IMR-90 (cell line): ENCODE data around the gene PTPN7. TPM values are rescaled to one million over a fixed set of nuclear protein-coding genes. Genes with fewer than 3 reads are reported as not detected.

Experiments used
- ATAC-seq: fragments of 200-7000 bp; cut with Tn5 transposase; 2 replicates; pipeline ENCODE4 v1.9.1; 2020; ENCODE audit warnings: low read depth, mild to moderate bottlenecking, moderate library complexity
- Bru-seq: library from RNA; stranded (reverse); fragments of 400-500 nt; gene quantifications from one replicate; lab custom pipeline; 2021; lab: Mats Ljungman, UMichigan
- BruChase-seq, 2 experiments: library from RNA; stranded (reverse); fragments of 400-500 nt; gene quantifications; one replicate each; lab custom pipeline; 2021; lab: Mats Ljungman, UMichigan
- BruUV-seq: library from RNA; stranded (reverse); fragments of 400-500 nt; replicated peaks from 2 replicates; lab custom pipeline; 2021; lab: Mats Ljungman, UMichigan
- CTCF ChIA-PET: fragments of 300-600 bp; formaldehyde crosslinking; extraction: SDS; loops from one replicate; lab custom pipeline; 2021; ENCODE audit warnings: antibody characterized with exemption; lab: Yijun Ruan, JAX
- POLR2A ChIA-PET: fragments of 300-600 bp; sonication (Branson Sonifier 250); formaldehyde crosslinking; loops from one replicate; lab custom pipeline; 2022; ENCODE audit warnings: antibody characterized with exemption; ENCODE audit not compliant: unreplicated experiment; lab: Charles Lee
- DNase-seq: peaks from one replicate; pipeline ENCODE4 v3.0.0; 2013
- H2AFZ ChIP-seq: replicated peaks from 2 replicates; pipeline ENCODE3; 2013; ENCODE audit warnings: low read length, mild to moderate bottlenecking; ENCODE audit not compliant: poor library complexity
- H2AK5ac ChIP-seq: 2 replicates; pipeline ENCODE4 v1.6.1; 2013; ENCODE audit warnings: low read depth, low read length, inconsistent platforms
- H2AK9ac ChIP-seq: replicated peaks from 2 replicates; pipeline ENCODE3; 2013; ENCODE audit warnings: mild to moderate bottlenecking, low read depth, low read length, moderate library complexity; ENCODE audit not compliant: poor library complexity
- H2BK120ac ChIP-seq: 2 replicates; pipeline ENCODE4 v1.6.1; 2013; ENCODE audit warnings: low read depth, low read length, inconsistent platforms
- H2BK15ac ChIP-seq: 3 replicates; pipeline ENCODE4 v1.6.1; 2013; ENCODE audit warnings: low read depth, low read length, inconsistent platforms
- H2BK20ac ChIP-seq: 2 replicates; pipeline ENCODE4 v1.6.1; 2013; ENCODE audit warnings: low read depth, mild to moderate bottlenecking, inconsistent platforms, low read length, moderate library complexity
- H2BK5ac ChIP-seq: 2 replicates; pipeline ENCODE4 v1.6.1; 2013; ENCODE audit warnings: mild to moderate bottlenecking, low read depth, low read length, inconsistent platforms; ENCODE audit not compliant: poor library complexity, severe bottlenecking
- H3K14ac ChIP-seq: replicated peaks from 2 replicates; pipeline ENCODE4 v1.6.1; 2013; ENCODE audit warnings: low read depth, low read length, inconsistent platforms
- H3K18ac ChIP-seq: 2 replicates; pipeline ENCODE4 v1.6.1; 2013; ENCODE audit warnings: low read depth, low read length, control low read depth
- H3K23ac ChIP-seq: 2 replicates; pipeline ENCODE4 v1.6.1; 2013; ENCODE audit warnings: low read depth, low read length, inconsistent platforms
- H3K27ac ChIP-seq: 2 replicates; pipeline ENCODE4 v1.5.1; 2013; ENCODE audit warnings: mild to moderate bottlenecking, control low read depth, low read length; ENCODE audit not compliant: insufficient read depth
- H3K27me3 ChIP-seq: 2 replicates; pipeline ENCODE4 v1.6.1; 2013; ENCODE audit warnings: low read length; ENCODE audit not compliant: control insufficient read depth, insufficient read depth
- H3K36me3 ChIP-seq: 2 replicates; pipeline ENCODE4 v1.6.1; 2013; ENCODE audit warnings: low read length, mixed read lengths; ENCODE audit not compliant: control insufficient read depth, insufficient read depth
- H3K4ac ChIP-seq: 2 replicates; pipeline ENCODE4 v1.6.1; 2013; ENCODE audit warnings: low read depth, low read length, inconsistent platforms
- H3K4me1 ChIP-seq: 2 replicates; pipeline ENCODE4 v1.6.1; 2013; ENCODE audit warnings: low read length, mixed read lengths; ENCODE audit not compliant: control insufficient read depth, insufficient read depth
- H3K4me2 ChIP-seq: 2 replicates; pipeline ENCODE4 v1.6.1; 2013; ENCODE audit warnings: low read depth, mild to moderate bottlenecking, control low read depth, low read length, moderate library complexity
- H3K4me3 ChIP-seq: 2 replicates; pipeline ENCODE4 v1.5.1; 2013; ENCODE audit warnings: low read depth, mild to moderate bottlenecking, control low read depth, low read length, moderate library complexity; ENCODE audit not compliant: insufficient read depth
- H3K56ac ChIP-seq: 2 replicates; pipeline ENCODE4 v1.6.1; 2013; ENCODE audit warnings: low read length, inconsistent platforms; ENCODE audit not compliant: insufficient read depth; ENCODE audit errors: extremely low read depth
- H3K79me1 ChIP-seq, 2 experiments: 2 replicates each; pipeline ENCODE4 v1.6.1; 2013; ENCODE audit warnings: low read length in 2 of 2, inconsistent platforms in 1 of 2, low read depth in 1 of 2
- H3K9ac ChIP-seq: 2 replicates; pipeline ENCODE4 v1.6.1; 2013; ENCODE audit warnings: low read depth, low read length, control low read depth
- H3K9me1 ChIP-seq: 2 replicates; pipeline ENCODE4 v1.6.1; 2013; ENCODE audit warnings: low read length, inconsistent platforms; ENCODE audit not compliant: insufficient read depth
- H3K9me3 ChIP-seq: 2 replicates; pipeline ENCODE4 v1.6.1; 2013; ENCODE audit warnings: low read length; ENCODE audit not compliant: control insufficient read depth, insufficient read depth
- H4K20me1 ChIP-seq: 2 replicates; pipeline ENCODE4 v1.6.1; 2013; ENCODE audit warnings: low read length, inconsistent platforms; ENCODE audit not compliant: insufficient read depth
- H4K5ac ChIP-seq: 2 replicates; pipeline ENCODE4 v1.6.1; 2013; ENCODE audit warnings: mild to moderate bottlenecking, low read depth, low read length, control low read depth
- H4K8ac ChIP-seq, 2 experiments: 2 replicates each; pipeline ENCODE4 v1.6.1; 2013; ENCODE audit warnings: low read depth in 2 of 2, low read length in 2 of 2, control low read depth in 1 of 2, inconsistent platforms in 1 of 2
- H4K91ac ChIP-seq: 2 replicates; pipeline ENCODE4 v1.6.1; 2013; ENCODE audit warnings: low read depth, low read length, inconsistent platforms; ENCODE audit not compliant: insufficient read depth
- BHLHE40 ChIP-seq: fragments of 150-350 bp; IDR thresholded peaks from 2 replicates; pipeline ENCODE4 v1.6.1; 2016; ENCODE audit warnings: mild to moderate bottlenecking, low read depth, low read length
- CEBPB ChIP-seq: IDR thresholded peaks from 2 replicates; pipeline ENCODE4 v1.6.1; 2012; ENCODE audit warnings: low read depth, low read length, improper control_type of control experiment
- CHD1 ChIP-seq: IDR thresholded peaks from 2 replicates; pipeline ENCODE4 v1.6.1; 2012; ENCODE audit warnings: low read depth, low read length, improper control_type of control experiment
- FOS ChIP-seq: fragments of 150-350 bp; IDR thresholded peaks from 2 replicates; pipeline ENCODE4 v1.6.1; 2016; ENCODE audit warnings: low read depth, low read length
- MAFK ChIP-seq: IDR thresholded peaks from 2 replicates; pipeline ENCODE4 v1.6.1; 2012; ENCODE audit warnings: low read depth, low read length, improper control_type of control experiment
- MXI1 ChIP-seq: IDR thresholded peaks from 2 replicates; pipeline ENCODE4 v1.6.1; 2012; ENCODE audit warnings: low read depth, mild to moderate bottlenecking, low read length, moderate library complexity, borderline replicate concordance
- NFE2L2 ChIP-seq: fragments of 150-350 bp; IDR thresholded peaks from 2 replicates; pipeline ENCODE4 v1.6.1; 2016; ENCODE audit warnings: low read depth, mild to moderate bottlenecking, low read length
- POLR2A ChIP-seq: IDR thresholded peaks from 2 replicates; pipeline ENCODE4 v1.6.1; 2012; ENCODE audit warnings: mild to moderate bottlenecking, low read depth, low read length
- RCOR1 ChIP-seq: IDR thresholded peaks from 2 replicates; pipeline ENCODE4 v1.6.1; 2012; ENCODE audit warnings: mild to moderate bottlenecking, low read length, improper control_type of control experiment; ENCODE audit not compliant: insufficient replicate concordance
- RFX5 ChIP-seq: IDR thresholded peaks from 2 replicates; pipeline ENCODE4 v1.8.0; 2012; ENCODE audit warnings: low read depth, mild to moderate bottlenecking, low read length, moderate library complexity
- SMC3 ChIP-seq: fragments of 150-350 bp; IDR thresholded peaks from 2 replicates; pipeline ENCODE4 v1.6.1; 2016; ENCODE audit warnings: low read depth, mild to moderate bottlenecking, antibody characterized with exemption, low read length, moderate library complexity
- WGBS, 2 experiments: methylation state at CpG; one replicate each; pipeline versions ENCODE4 v1.1.5 to v1.1.7; 2013; ENCODE audit warnings: missing lambda C conversion rate in 2 of 2; ENCODE audit not compliant: insufficient read length in 1 of 2; ENCODE audit errors: extremely low coverage in 2 of 2; 5-methylcytosine and 5-hydroxymethylcytosine counted together
- dilution Hi-C: fragments of 300-500 bp; cut with HindIII; formaldehyde crosslinking; loops from one replicate; pipeline ENCODE4 v1.14.3; 2018; ENCODE audit warnings: low sequenced_read_pairs; ENCODE audit not compliant: unreplicated experiment
- in situ Hi-C: fragments of 300-500 bp; cut with MboI; formaldehyde crosslinking; loops from 3 replicates; pipeline ENCODE4 v1.14.3; 2019; ENCODE audit warnings: low sequenced_read_pairs, inconsistent platforms, mixed read lengths
- intact Hi-C: fragments of 100-400 bp; cut with micrococcal nuclease; formaldehyde crosslinking; loops from 2 replicates; pipeline ENCODE4 v1.10.0; 2022
- long read RNA-seq: library from polyadenylated mRNA; unstranded; transcript quantifications from one replicate; pipeline ENCODE4 v2.0.0, GENCODE V29; 2021; ENCODE audit not compliant: unreplicated experiment
- polyA plus RNA-seq, 3 experiments: library from polyadenylated mRNA; depleted of rRNA; stranded (reverse); fragments of >200 nt; gene quantifications; 2 replicates each; pipeline ENCODE4 v1.2.3, GENCODE V29; 2012; ENCODE audit warnings: low replicate concordance in 1 of 3
- total RNA-seq: library from RNA; depleted of rRNA; stranded (reverse); fragments of >200 nt; gene quantifications from 2 replicates; pipeline ENCODE4 v1.2.3, GENCODE V29; 2012; rRNA removed
- TF ChIP-seq, protein P1 (sequence below): fragments of 150-350 bp; IDR thresholded peaks from 2 replicates; pipeline ENCODE4 v1.6.1; 2016; ENCODE audit warnings: low read depth, mild to moderate bottlenecking, low read length, moderate library complexity, borderline replicate concordance
- TF ChIP-seq, protein P2 (sequence below): conservative IDR thresholded peaks from 2 replicates; pipeline ENCODE4 v1.5.1; 2012; ENCODE audit warnings: mild to moderate bottlenecking, low read depth, low read length, improper control_type of control experiment
- TF ChIP-seq, protein P3 (sequence below): fragments of 150-350 bp; IDR thresholded peaks from 2 replicates; pipeline ENCODE4 v1.6.1; 2017; ENCODE audit warnings: mild to moderate bottlenecking, antibody characterized with exemption, low read length, low read depth

The PTPN7 gene
- total RNA-seq (not detected in 2 replicates), polyA plus RNA-seq (2012; rRNA removed) (0.05 TPM in 1 of 2 replicates, not detected in the other), Bru-seq, nascent RNA (not detected), BruChase-seq, experiment 1, labeled RNA remaining after a 6-hour chase (not detected), BruChase-seq, experiment 2, labeled RNA remaining after a 2-hour chase (not detected)
- polyA plus RNA-seq (2012; cell fraction: cytosol; rRNA removed): not detected in 2 replicates
- polyA plus RNA-seq (2012; cell fraction: nucleus; rRNA removed; ENCODE audit: low replicate concordance): not detected in 2 replicates
- long read RNA-seq: 0 reads

DNA sequence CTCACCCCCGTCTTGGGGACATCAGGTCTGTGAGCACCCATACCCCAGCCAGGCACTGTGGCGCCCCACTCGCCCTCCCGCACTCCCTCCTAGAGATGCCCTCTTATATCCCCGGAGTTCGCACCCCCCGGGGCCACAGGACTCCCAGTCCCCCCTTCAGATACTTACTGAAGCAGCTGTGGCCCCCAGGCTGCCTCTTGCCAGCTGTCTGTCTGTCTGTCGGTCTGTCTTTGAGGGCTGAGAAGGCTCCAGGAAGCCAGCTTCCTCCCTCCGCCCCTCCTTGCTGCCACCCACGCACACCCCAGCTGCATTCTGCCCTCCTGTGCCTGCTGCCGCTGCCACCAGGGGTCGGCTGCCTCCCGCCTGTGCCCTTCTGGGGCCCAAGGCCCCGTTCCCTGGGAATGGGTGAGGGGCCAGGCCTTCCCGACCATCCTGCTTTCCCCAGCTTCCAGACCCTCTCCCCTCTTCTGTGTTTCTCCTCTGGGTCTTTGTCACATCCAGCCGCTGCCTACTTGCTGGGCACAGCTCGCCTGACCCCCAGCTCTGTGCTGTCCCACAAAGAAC lies at the start of gene PTPN7:
Gene PTPN7, minus strand, starts transcription at position 226 of the 564 bp plus-strand sequence. CDS start 1,200 bp downstream, outside the sequence.
- intact Hi-C loops: loop anchor here (10.0 kb wide), 1 partner anchor 886 kb away; no protein-coding TSS in a partner anchor
- H3K23ac ChIP-seq: no peak within 1 kb of the TSS
- no peaks in the 10 kb centered on the region for H3K9me3 ChIP-seq
- H4K8ac ChIP-seq: no peak within 1 kb of the TSS
- no peak within 1 kb of the TSS for H3K14ac ChIP-seq
- H3K36me3 ChIP-seq: no peaks in the 10 kb centered on the region
- no peak within 1 kb of the TSS for H3K27ac ChIP-seq
- H3K56ac ChIP-seq: no peak within 1 kb of the TSS
- H4K20me1 ChIP-seq: no peaks in the 10 kb centered on the region
- H3K4me1 ChIP-seq: no peaks in the 10 kb centered on the region
- H2BK120ac ChIP-seq: no peak within 1 kb of the TSS
- DNase-seq (no peak), ATAC-seq (no peak)
- no peak within 1 kb of the TSS for H3K4me3 ChIP-seq
- H3K79me1 ChIP-seq: no peaks in the 10 kb centered on the region
- H2AK9ac ChIP-seq: no peak within 1 kb of the TSS
- H3K27me3 ChIP-seq: peaks cover 31% of the 10 kb centered on the region
- POLR2A ChIA-PET: no interaction called here
- CTCF ChIA-PET: interaction anchor here (0.6 kb wide), 1 partner anchor 68 kb away, joined by 3 read pairs; no protein-coding TSS in a partner anchor
- H3K9me1 ChIP-seq: no peaks in the 10 kb centered on the region
- BruUV-seq: no TSS peak
- no peak within 1 kb of the TSS for H2AK5ac ChIP-seq
- no peak within 1 kb of the TSS for H2BK5ac ChIP-seq
- dilution Hi-C loops: no loop called here
- WGBS, 2 experiments: 86% methylated on average over 9 of the region's 17 CpGs; no CpG with 5 or more reads in 1 of the 2 experiments
- H4K91ac ChIP-seq: no peak within 1 kb of the TSS
- H3K9ac ChIP-seq: no peak within 1 kb of the TSS
- H4K5ac ChIP-seq: no peak within 1 kb of the TSS
- H3K4me2 ChIP-seq: no peak within 1 kb of the TSS
- no peak within 1 kb of the TSS for H3K4ac ChIP-seq
- no peak within 1 kb of the TSS for H2BK15ac ChIP-seq
- no peak within 1 kb of the TSS for H2AFZ ChIP-seq
- no peak within 1 kb of the TSS for H2BK20ac ChIP-seq
- in situ Hi-C loops: no loop called here
- no peak within 1 kb of the TSS for H3K18ac ChIP-seq
- TF ChIP-seq, protein P1, sequence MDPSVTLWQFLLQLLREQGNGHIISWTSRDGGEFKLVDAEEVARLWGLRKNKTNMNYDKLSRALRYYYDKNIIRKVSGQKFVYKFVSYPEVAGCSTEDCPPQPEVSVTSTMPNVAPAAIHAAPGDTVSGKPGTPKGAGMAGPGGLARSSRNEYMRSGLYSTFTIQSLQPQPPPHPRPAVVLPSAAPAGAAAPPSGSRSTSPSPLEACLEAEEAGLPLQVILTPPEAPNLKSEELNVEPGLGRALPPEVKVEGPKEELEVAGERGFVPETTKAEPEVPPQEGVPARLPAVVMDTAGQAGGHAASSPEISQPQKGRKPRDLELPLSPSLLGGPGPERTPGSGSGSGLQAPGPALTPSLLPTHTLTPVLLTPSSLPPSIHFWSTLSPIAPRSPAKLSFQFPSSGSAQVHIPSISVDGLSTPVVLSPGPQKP: no peak
- TF ChIP-seq, protein P2, sequence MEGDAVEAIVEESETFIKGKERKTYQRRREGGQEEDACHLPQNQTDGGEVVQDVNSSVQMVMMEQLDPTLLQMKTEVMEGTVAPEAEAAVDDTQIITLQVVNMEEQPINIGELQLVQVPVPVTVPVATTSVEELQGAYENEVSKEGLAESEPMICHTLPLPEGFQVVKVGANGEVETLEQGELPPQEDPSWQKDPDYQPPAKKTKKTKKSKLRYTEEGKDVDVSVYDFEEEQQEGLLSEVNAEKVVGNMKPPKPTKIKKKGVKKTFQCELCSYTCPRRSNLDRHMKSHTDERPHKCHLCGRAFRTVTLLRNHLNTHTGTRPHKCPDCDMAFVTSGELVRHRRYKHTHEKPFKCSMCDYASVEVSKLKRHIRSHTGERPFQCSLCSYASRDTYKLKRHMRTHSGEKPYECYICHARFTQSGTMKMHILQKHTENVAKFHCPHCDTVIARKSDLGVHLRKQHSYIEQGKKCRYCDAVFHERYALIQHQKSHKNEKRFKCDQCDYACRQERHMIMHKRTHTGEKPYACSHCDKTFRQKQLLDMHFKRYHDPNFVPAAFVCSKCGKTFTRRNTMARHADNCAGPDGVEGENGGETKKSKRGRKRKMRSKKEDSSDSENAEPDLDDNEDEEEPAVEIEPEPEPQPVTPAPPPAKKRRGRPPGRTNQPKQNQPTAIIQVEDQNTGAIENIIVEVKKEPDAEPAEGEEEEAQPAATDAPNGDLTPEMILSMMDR: no peak
- TF ChIP-seq, protein P3, sequence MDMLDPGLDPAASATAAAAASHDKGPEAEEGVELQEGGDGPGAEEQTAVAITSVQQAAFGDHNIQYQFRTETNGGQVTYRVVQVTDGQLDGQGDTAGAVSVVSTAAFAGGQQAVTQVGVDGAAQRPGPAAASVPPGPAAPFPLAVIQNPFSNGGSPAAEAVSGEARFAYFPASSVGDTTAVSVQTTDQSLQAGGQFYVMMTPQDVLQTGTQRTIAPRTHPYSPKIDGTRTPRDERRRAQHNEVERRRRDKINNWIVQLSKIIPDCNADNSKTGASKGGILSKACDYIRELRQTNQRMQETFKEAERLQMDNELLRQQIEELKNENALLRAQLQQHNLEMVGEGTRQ: no peak
- no peak for TF ChIP-seq FOS
- TF ChIP-seq MXI1: no peak
- no peak for TF ChIP-seq BHLHE40
- TF ChIP-seq MAFK: no peak
- TF ChIP-seq SMC3: no peak
- TF ChIP-seq RFX5: no peak
- no peak for TF ChIP-seq CHD1
- TF ChIP-seq RCOR1: no peak
- no peak for TF ChIP-seq NFE2L2
- no peak for TF ChIP-seq POLR2A
- TF ChIP-seq CEBPB: no peak
